ENCODE measurements around the gene RYR2. TPM values are rescaled to one million over a fixed set of nuclear protein-coding genes. Genes with fewer than 3 reads are reported as not detected.

Gene RYR2
- total RNA-seq, 4 donors from 2014 or later: 0.23 to 4.6 (median 0.89) TPM

DNA sequence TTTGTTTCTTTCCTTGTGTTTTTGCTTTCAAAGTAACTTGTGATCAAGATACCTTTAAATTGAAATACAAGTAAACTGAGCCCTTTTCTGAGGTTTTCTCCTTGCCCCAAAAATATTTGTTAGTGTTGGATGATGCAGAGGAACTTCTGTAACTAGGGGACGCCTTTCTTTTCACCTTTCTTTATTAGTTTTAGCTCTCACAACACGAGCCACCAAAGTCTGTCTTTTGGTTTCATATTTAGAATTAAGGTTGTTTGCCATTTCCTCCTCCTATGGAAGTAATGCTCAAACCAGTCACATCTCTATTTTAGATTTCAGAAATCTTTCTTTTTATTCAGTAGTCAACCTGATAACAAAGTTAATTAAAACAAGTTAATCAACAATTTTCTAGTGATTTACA lies 727.9 kb downstream of the RYR2 start:
- Histone ChIP-seq H3K27me3 (no peaks in the 10 kb centered on the region), H3K4me3 (no peak overlapping the region), H3K27ac (no peak overlapping the region), H3K36me3 (no peaks in the 10 kb centered on the region), H3K9me3 (no peaks in the 10 kb centered on the region), H3K4me1 (no peaks in the 10 kb centered on the region)
- no peak for TF ChIP-seq POLR2A (IDR thresholded peaks at IDR 0.05)
- TF ChIP-seq, protein P1, sequence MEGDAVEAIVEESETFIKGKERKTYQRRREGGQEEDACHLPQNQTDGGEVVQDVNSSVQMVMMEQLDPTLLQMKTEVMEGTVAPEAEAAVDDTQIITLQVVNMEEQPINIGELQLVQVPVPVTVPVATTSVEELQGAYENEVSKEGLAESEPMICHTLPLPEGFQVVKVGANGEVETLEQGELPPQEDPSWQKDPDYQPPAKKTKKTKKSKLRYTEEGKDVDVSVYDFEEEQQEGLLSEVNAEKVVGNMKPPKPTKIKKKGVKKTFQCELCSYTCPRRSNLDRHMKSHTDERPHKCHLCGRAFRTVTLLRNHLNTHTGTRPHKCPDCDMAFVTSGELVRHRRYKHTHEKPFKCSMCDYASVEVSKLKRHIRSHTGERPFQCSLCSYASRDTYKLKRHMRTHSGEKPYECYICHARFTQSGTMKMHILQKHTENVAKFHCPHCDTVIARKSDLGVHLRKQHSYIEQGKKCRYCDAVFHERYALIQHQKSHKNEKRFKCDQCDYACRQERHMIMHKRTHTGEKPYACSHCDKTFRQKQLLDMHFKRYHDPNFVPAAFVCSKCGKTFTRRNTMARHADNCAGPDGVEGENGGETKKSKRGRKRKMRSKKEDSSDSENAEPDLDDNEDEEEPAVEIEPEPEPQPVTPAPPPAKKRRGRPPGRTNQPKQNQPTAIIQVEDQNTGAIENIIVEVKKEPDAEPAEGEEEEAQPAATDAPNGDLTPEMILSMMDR (IDR thresholded peaks at IDR 0.05): no peak
- no peak for DNase-seq
- intact Hi-C loops (cut with DNase I): no loop called here
- WGBS, 2 donors: 33 to 54% methylated on average over 2 of the region's 2 CpGs

DNA sequence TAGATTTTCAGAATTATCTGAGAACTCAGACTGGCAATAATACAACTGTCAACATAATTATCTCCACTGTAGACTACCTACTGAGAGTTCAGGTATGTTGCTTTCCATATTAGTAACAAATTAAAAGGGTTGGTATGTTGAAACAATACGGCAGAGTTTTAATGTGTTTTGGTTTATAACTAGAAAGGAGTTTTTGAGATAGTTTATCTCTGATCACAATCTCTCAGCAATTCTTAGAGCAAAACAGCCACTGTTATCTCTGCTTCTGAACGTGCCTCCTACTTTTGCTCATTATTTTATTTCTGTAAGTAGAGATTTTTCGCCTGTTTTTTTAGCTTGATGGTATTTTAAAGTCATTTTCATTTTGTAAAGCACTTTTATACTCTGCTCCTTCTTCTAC lies 730.0 kb downstream of the RYR2 start:
- Histone ChIP-seq H3K27ac (no peak overlapping the region), H3K4me1 (no peaks in the 10 kb centered on the region), H3K9me3 (no peaks in the 10 kb centered on the region), H3K4me3 (no peak overlapping the region), H3K36me3 (no peaks in the 10 kb centered on the region), H3K27me3 (no peaks in the 10 kb centered on the region)
- intact Hi-C loops (cut with DNase I): no loop called here
- no peak for DNase-seq
- TF ChIP-seq, protein P1 (IDR thresholded peaks at IDR 0.05): no peak
- no peak for TF ChIP-seq POLR2A (IDR thresholded peaks at IDR 0.05)
- WGBS, 2 donors: 66 to 70% methylated on average over 3 of the region's 3 CpGs

DNA sequence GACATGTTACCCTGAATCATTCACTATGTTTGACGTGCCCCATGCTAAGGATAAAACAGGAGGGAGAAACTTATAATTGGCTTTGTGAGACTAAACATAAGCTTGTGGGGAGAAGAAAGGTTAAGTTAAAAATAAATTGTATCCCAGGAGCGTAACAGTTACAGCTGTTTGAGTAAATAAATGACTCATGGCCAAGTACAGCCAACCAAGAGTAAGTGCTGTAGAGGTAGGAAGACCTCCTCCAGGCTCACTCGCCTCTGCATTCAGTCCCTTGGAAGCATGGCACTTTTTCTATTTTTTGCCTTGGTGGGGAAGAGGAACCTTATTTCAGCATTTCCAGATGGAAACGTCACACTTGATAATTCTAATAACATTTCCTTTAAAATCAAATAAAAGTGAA lies 732.3 kb downstream of the RYR2 start:
- DNase-seq: no peak
- Histone ChIP-seq H3K9me3 (no peaks in the 10 kb centered on the region), H3K4me1 (no peaks in the 10 kb centered on the region), H3K27me3 (no peaks in the 10 kb centered on the region), H3K4me3 (no peak overlapping the region), H3K36me3 (no peaks in the 10 kb centered on the region), H3K27ac (no peak overlapping the region)
- TF ChIP-seq, protein P1 (IDR thresholded peaks at IDR 0.05): no peak
- no peak for TF ChIP-seq POLR2A (IDR thresholded peaks at IDR 0.05)
- 74 to 77% methylated on average over 4 of the region's 4 CpGs for WGBS, 2 donors
- intact Hi-C loops (cut with DNase I): no loop called here

DNA sequence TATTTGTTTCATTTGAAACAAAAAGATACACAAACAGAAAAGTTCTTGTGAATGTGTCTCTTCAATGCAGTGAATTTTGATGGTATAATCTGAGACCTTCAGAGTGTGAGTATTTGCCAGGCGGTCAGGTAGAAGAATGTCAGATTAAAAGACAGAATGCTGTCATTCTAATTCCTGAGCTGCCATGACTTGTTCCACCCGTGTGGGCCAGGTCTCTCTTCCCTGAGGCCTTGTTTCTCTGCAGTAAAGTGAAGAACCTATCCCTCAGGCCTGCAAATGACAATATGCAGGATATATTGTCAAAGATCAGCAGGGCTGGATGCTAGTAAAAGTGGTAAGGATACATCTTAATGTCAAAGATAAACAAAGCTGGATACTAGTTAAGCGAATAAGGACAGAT lies 737.4 kb downstream of the RYR2 start:
- no peaks in the 10 kb centered on the region for H3K27me3 ChIP-seq
- no peaks in the 10 kb centered on the region for H3K36me3 ChIP-seq
- H3K4me1 ChIP-seq: no peaks in the 10 kb centered on the region
- no peak overlapping the region for H3K4me3 ChIP-seq
- intact Hi-C loops (cut with DNase I): no loop called here
- no peak for DNase-seq
- no peak for TF ChIP-seq POLR2A (IDR thresholded peaks at IDR 0.05)
- TF ChIP-seq, protein P1 (IDR thresholded peaks at IDR 0.05): no peak
- H3K27ac ChIP-seq: no peak overlapping the region
- no peaks in the 10 kb centered on the region for H3K9me3 ChIP-seq
- 48 to 66% methylated on average over 3 of the region's 3 CpGs for WGBS, 2 donors

DNA sequence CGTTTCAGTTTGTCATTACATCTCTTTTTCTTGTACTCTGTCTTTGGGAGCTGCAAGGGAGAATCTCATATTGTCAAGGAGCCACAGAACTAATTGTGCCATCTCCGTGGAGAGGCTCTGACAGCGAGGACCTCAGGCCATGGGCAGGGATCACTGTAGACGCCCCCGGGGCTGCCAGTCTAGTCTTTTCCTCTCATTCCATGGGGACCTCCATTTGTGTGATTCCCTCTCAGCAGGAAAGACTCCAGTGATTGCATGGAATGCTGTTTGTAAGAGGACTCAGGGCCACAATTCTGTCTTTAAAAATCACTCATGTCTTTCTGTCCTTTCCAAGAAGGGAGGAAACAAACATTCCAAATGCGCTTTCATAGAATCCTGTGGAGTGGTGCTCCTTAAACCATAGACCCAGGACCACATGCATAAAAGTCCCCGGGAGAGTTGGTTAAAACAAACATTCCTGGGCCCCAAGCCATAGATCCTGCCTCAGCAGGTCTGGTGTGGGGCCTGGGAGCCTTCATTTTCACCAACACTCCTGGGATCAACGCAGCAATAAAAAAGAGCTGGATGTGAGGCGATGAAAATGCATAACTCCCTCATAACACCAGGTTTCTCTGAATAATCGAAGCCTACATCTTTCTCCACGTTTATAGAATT lies 744.2 kb downstream of the RYR2 start:
- TF ChIP-seq POLR2A (IDR thresholded peaks at IDR 0.05): no peak
- TF ChIP-seq, protein P1 (IDR thresholded peaks at IDR 0.05): no peak
- Histone ChIP-seq H3K4me1 (no peaks in the 10 kb centered on the region), H3K4me3 (no peak overlapping the region), H3K36me3 (no peaks in the 10 kb centered on the region), H3K9me3 (no peaks in the 10 kb centered on the region), H3K27me3 (no peaks in the 10 kb centered on the region), H3K27ac (no peak overlapping the region)
- WGBS, 2 donors: 72 to 78% methylated on average over 11 of the region's 11 CpGs
- no peak for DNase-seq
- intact Hi-C loops (cut with DNase I): no loop called here

Measured in esophagus squamous epithelium (tissue), 5 donors.